ENCODE results near the gene ZNF516.

Gene ZNF516

DNA sequence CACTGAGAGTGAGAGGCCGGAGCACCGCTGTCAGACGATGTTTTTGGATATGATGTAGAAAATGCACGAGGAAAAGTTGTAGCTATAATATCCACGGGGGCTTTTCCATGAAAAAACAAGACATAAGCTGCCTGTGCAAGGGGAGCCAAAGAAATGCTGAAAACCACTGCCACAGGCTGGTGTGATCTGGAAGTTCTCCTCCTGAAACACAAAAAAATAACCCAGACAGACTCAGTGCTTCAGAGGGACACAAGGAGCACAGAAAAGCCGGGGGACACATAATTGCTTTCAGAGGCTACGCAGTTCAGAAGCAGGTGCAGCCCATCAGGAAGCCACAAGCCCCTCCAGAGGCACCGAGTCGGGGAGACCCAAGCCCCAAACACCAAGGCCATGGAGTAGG is 98.2 kb downstream of the ZNF516 start:
- no peak for TF ChIP-seq CTCF (IDR thresholded peaks at IDR 0.05; ENCODE audit: insufficient read depth, missing control alignments)
- FAIRE-seq, result no peak
- no peak for DNase-seq (ENCODE audit: insufficient read length, low spot score)

GRCh38 chr18:76395609-76396008 is 99.4 kb downstream of the ZNF516 start:
- DNase-seq (ENCODE audit: insufficient read length, low spot score) (no peak), FAIRE-seq (no peak)
- no peak for TF ChIP-seq CTCF (IDR thresholded peaks at IDR 0.05; ENCODE audit: insufficient read depth, missing control alignments)

DNA sequence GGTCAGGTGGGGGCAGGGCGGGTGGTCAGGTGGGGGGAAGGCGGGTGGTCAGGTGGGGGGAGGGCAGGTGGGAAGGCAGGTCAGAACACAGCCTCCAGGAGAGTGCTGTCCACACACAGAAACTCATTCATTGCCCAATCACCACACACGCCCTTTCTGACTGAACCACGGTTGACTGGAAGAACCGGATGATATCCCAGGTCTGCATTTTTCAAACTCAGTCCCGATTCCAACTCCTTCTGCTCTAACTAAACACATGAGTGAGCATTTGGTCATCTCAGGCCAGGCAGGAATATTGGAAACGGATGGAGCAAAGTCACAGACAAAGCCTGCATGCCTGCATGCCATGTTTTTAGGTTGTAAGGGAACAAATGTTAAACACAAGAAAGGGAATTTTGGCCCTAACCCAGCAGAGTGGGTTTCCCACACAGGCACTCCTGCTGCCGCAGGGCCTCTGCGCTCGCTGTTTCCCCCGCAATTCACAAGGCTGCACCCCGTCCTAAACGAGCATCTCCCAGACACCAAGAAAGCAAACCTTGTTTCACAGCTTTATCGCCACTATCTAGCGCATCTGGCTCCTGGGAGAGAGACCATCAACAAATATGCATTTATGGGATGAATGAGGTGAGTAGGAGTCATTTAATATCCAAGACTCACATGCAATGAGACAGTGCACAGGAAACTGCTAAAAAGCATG is 100.1 kb downstream of the ZNF516 start:
- DNase-seq (ENCODE audit: insufficient read length, low spot score) (no peak), FAIRE-seq (peak; percentile 96)
- no peak for TF ChIP-seq CTCF (IDR thresholded peaks at IDR 0.05; ENCODE audit: insufficient read depth, missing control alignments)

GRCh38 chr18:76392349-76392748 is 102.7 kb downstream of the ZNF516 start:
- TF ChIP-seq CTCF (IDR thresholded peaks at IDR 0.05; ENCODE audit: insufficient read depth, missing control alignments), result no peak
- no peak for FAIRE-seq
- DNase-seq (ENCODE audit: insufficient read length, low spot score), result no peak

GRCh38 chr18:76391746-76392145 is 103.3 kb downstream of the ZNF516 start:
- DNase-seq (ENCODE audit: insufficient read length, low spot score) (no peak), FAIRE-seq (no peak)
- no peak for TF ChIP-seq CTCF (IDR thresholded peaks at IDR 0.05; ENCODE audit: insufficient read depth, missing control alignments)

- DNase-seq (ENCODE audit: insufficient read length, low spot score) (no peak), FAIRE-seq (peak; percentile 95)
- no peak for TF ChIP-seq CTCF (IDR thresholded peaks at IDR 0.05; ENCODE audit: insufficient read depth, missing control alignments)
These were observed 104.0 kb downstream of the ZNF516 start for GRCh38 chr18:76391038-76391437.

DNA sequence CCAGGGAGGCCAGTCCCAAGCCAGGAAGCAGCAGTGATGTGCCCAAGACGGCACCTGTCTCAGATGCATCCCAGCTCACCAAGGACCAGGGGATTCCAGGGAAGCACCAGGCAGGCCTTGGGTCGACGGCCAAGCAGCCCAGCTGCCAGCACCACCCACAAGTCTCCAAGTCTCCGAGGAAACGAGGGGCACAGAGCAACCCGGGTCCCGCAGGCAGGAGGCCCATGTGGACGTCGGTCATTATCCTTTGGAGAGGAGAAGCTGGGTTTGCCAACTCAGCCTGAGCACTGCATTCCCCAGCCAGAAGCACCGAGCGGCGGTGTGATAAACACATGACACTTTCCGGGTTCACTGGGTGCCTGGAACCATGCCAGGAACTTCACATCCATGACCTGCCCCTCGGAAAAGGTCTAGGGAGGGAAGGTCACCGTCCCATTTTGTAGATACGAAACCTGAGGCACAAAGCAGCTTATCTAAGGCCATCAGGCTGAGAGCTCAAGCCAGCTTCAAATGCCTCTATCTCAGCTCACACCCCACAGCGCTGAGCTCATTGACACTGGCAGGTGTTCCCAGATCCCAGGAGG is 104.5 kb downstream of the ZNF516 start:
- TF ChIP-seq CTCF (IDR thresholded peaks at IDR 0.05; ENCODE audit: insufficient read depth, missing control alignments), result no peak

More for the DNA sequence above, 104.5 kb downstream of the ZNF516 start:
- DNase-seq (ENCODE audit: insufficient read length, low spot score), result no peak
- peak; percentile 73 for FAIRE-seq

Data from D721Med (cell line).